Endothelial cell of umbilical vein (primary cell): ENCODE data around the gene TBC1D10A. TPM values are rescaled to one million over a fixed set of nuclear protein-coding genes. Genes with fewer than 3 reads are reported as not detected.
A peak's percentile ranks its signal among the peaks of the same experiment; 100 is the strongest.

Source experiments
- BruUV-seq: library from RNA; stranded (reverse); fragments of 400-500 nt; replicated peaks from 2 replicates; lab custom pipeline; 2021; lab: Mats Ljungman, UMichigan
- CTCF ChIA-PET: fragments of 300-600, 350-600 bp; sonication (Branson Sonifier 250); formaldehyde crosslinking; loops from one replicate; lab custom pipeline; 2021; ENCODE audit warnings: antibody characterized with exemption, inconsistent platforms; lab: Charles Lee
- POLR2A ChIA-PET: fragments of 300-600, 350-600 bp; sonication (Branson Sonifier 250); formaldehyde crosslinking; loops from one replicate; lab custom pipeline; 2021; ENCODE audit warnings: antibody characterized with exemption, inconsistent platforms; lab: Charles Lee
- DNase-seq: peaks from one replicate; pipeline ENCODE4 v3.0.0-alpha.2; 2011; ENCODE audit warnings: low read depth, low spot score
- FAIRE-seq: peaks from 2 replicates; lab custom pipeline; 2011; peaks lifted over from hg19 to GRCh38; lab: Jason Lieb, UNC
- H2AFZ ChIP-seq: 2 replicates; pipeline ENCODE4 v1.6.0; 2012; ENCODE audit warnings: low read depth, low read length, control low read depth, inconsistent platforms
- H3K27ac ChIP-seq: 2 replicates; pipeline ENCODE4 v1.5.1; 2011; ENCODE audit warnings: low read depth, mild to moderate bottlenecking, control low read depth, low read length, moderate library complexity; ENCODE audit not compliant: insufficient read depth
- H3K27me3 ChIP-seq, 2 experiments: 2 replicates each; pipeline versions ENCODE4 v1.6.0 to v1.6.1; 2011; ENCODE audit warnings: low read length in 2 of 2, mixed read lengths in 1 of 2; ENCODE audit not compliant: control insufficient read depth in 2 of 2, insufficient read depth in 2 of 2
- H3K36me3 ChIP-seq, 2 experiments: 2 replicates in 1 of 2; 3 replicates in 1 of 2; pipeline ENCODE4 v1.5.1; 2011; ENCODE audit warnings: low read length in 2 of 2, mild to moderate bottlenecking in 1 of 2, moderate library complexity in 1 of 2; ENCODE audit not compliant: control insufficient read depth in 2 of 2, insufficient read depth in 2 of 2; ENCODE audit errors: extremely low read depth in 1 of 2
- H3K4me1 ChIP-seq: 3 replicates; pipeline ENCODE4 v1.5.1; 2011; ENCODE audit warnings: mild to moderate bottlenecking, low read length; ENCODE audit not compliant: control insufficient read depth, insufficient read depth; ENCODE audit errors: extremely low read depth
- H3K4me2 ChIP-seq: 2 replicates; pipeline ENCODE4 v1.6.1; 2011; ENCODE audit warnings: low read length, control low read depth, mixed read lengths; ENCODE audit not compliant: insufficient read depth
- H3K4me3 ChIP-seq, 3 experiments: fragments of 200-600 bp in 1 of 3; sonication (generic), shearing (Covaris generic) in 1 of 3; replicated peaks in 1 of 3; 2 replicates each; pipeline ENCODE4 v1.5.1; 2011 to 2016; ENCODE audit warnings: control low read depth in 3 of 3, low read length in 3 of 3, mild to moderate bottlenecking in 2 of 3, inconsistent platforms in 1 of 3, low read depth in 1 of 3, moderate library complexity in 1 of 3; ENCODE audit not compliant: insufficient read depth in 1 of 3
- H3K79me2 ChIP-seq: 2 replicates; pipeline ENCODE4 v1.6.0; 2012; ENCODE audit warnings: low read length, inconsistent platforms; ENCODE audit not compliant: control insufficient read depth, insufficient read depth
- H3K9ac ChIP-seq: replicated peaks from 2 replicates; pipeline ENCODE3; 2011; ENCODE audit warnings: low read length, control low read depth; ENCODE audit not compliant: insufficient read depth; ENCODE audit errors: extremely low read depth
- H3K9me1 ChIP-seq: replicated peaks from 3 replicates; pipeline ENCODE4 v1.6.0; 2011; ENCODE audit warnings: mild to moderate bottlenecking, low read length; ENCODE audit not compliant: control insufficient read depth, insufficient read depth; ENCODE audit errors: extremely low read depth
- H3K9me3 ChIP-seq: replicated peaks from 2 replicates; pipeline ENCODE4 v1.5.1; 2012; ENCODE audit warnings: low read length, inconsistent platforms; ENCODE audit not compliant: control insufficient read depth, insufficient read depth
- H4K20me1 ChIP-seq: replicated peaks from 2 replicates; pipeline ENCODE3; 2011; ENCODE audit warnings: mild to moderate bottlenecking, low read length; ENCODE audit not compliant: control insufficient read depth, insufficient read depth; ENCODE audit errors: extremely low read depth
- CTCF ChIP-seq, 2 donors: IDR thresholded peaks; 1 replicate in 1 of 2; 2 replicates in 1 of 2; pipeline ENCODE4 v1.5.1; 2011; ENCODE audit warnings: low read length in 2 of 2, mild to moderate bottlenecking in 2 of 2, moderate library complexity in 2 of 2, control low read depth in 1 of 2, inconsistent platforms in 1 of 2, low read depth in 1 of 2; ENCODE audit not compliant: insufficient read depth in 1 of 2; ENCODE audit errors: extremely low read depth in 1 of 2
- EZH2 ChIP-seq: IDR thresholded peaks from 2 replicates; pipeline ENCODE4 v1.6.1; 2012; ENCODE audit warnings: borderline replicate concordance, low read depth, mild to moderate bottlenecking, moderate library complexity, low read length, inconsistent platforms; ENCODE audit not compliant: severe bottlenecking
- FOS ChIP-seq: IDR thresholded peaks from 2 replicates; pipeline ENCODE4 v1.6.1; 2011; ENCODE audit warnings: mild to moderate bottlenecking, low read length, moderate library complexity, borderline replicate concordance; ENCODE audit not compliant: insufficient read depth
- GATA2 ChIP-seq: IDR thresholded peaks from 2 replicates; pipeline ENCODE4 v1.7.0; 2011; ENCODE audit warnings: low read depth, mild to moderate bottlenecking, moderate library complexity, mixed read lengths, low read length; ENCODE audit not compliant: insufficient read length, insufficient read depth
- JUN ChIP-seq: IDR thresholded peaks from 2 replicates; pipeline ENCODE4 v1.6.1; 2011; ENCODE audit warnings: borderline replicate concordance, low read depth; ENCODE audit not compliant: insufficient read length, insufficient read depth
- MAX ChIP-seq: IDR thresholded peaks from 2 replicates; pipeline ENCODE4 v1.6.1; 2011; ENCODE audit not compliant: insufficient read depth, insufficient read length
- MYC ChIP-seq: IDR thresholded peaks from one replicate; pipeline ENCODE4 v1.6.1; 2011; ENCODE audit warnings: mild to moderate bottlenecking, low read depth, low read length
- POLR2A ChIP-seq: IDR thresholded peaks from 2 replicates; pipeline ENCODE4 v1.6.1; 2012; ENCODE audit warnings: low read depth, mild to moderate bottlenecking, control low read depth, low read length
- POLR2AphosphoS5 ChIP-seq: IDR thresholded peaks from 2 replicates; pipeline ENCODE4 v1.6.1; 2012; ENCODE audit warnings: low read depth, mild to moderate bottlenecking, control low read depth, low read length, moderate library complexity; ENCODE audit not compliant: insufficient read depth
- dilution Hi-C: fragments of 300-500 bp; cut with MboI; formaldehyde crosslinking; loops from one replicate; pipeline ENCODE4 v1.15.0; 2019; ENCODE audit warnings: low sequenced_read_pairs; ENCODE audit not compliant: extremely low pct_ligation_motif_present
- intact Hi-C: fragments of 100-400 bp; cut with micrococcal nuclease; formaldehyde crosslinking; loops from one replicate; pipeline ENCODE4 v1.10.0; 2022
- polyA plus RNA-seq, 4 experiments: library from polyadenylated mRNA; depleted of rRNA in 3 of 4; stranded (reverse) in 3 of 4; unstranded in 1 of 4; fragments of >200 nt; gene quantifications; 2 replicates each; pipeline versions ENCODE4 v1.2.1 to v1.2.3, GENCODE V29; 2011 to 2012; ENCODE audit warnings: missing spikeins in 1 of 4
- total RNA-seq: library from RNA; stranded (reverse); gene quantifications from 2 replicates; pipeline ENCODE4 v1.2.3, GENCODE V29; 2021

Gene TBC1D10A
- total and polyA plus RNA-seq, 2 donors (not counting 3 experiments of a cell fraction or from before 2014, with no cell fraction given) = 10.0 to 11.9 TPM

- Histone ChIP-seq H2AFZ (no peak overlapping the region), H3K4me1 (peaks cover 11% of the 10 kb centered on the region), H3K4me3 (peak overlapping the region in 1 of 3 experiments; percentile 12), H3K27ac (no peak overlapping the region), H4K20me1 (no peaks in the 10 kb centered on the region), H3K36me3 (no peaks in the 10 kb centered on the region), H3K9ac (no peak overlapping the region), H3K9me3 (no peaks in the 10 kb centered on the region), H3K27me3 (peaks cover 22 to 25% of the 10 kb centered on the region in 2 experiments), H3K4me2 (peak overlapping the region; percentile 81), H3K79me2 (no peaks in the 10 kb centered on the region), H3K9me1 (no peaks in the 10 kb centered on the region)
- intact Hi-C loops (no loop called here), dilution Hi-C loops (no loop called here)
- CTCF ChIA-PET = interaction anchor here (0.5 to 1.5 kb wide), 3 partner anchors 10 to 95 kb away, joined by 3 read pairs; no protein-coding TSS in a partner anchor
- no TSS peak for BruUV-seq
- DNase-seq (no peak), FAIRE-seq (no peak)
- TF ChIP-seq CTCF (IDR thresholded peaks at IDR 0.05; ENCODE audit: extremely low read depth in 1 of 2, insufficient read depth in 1 of 2, low read depth in 1 of 2, low read length in 2 of 2) (no peak), MAX (no peak), POLR2AphosphoS5 (no peak), POLR2A (no peak), EZH2 (no peak), JUN (no peak), MYC (no peak), GATA2 (no peak), FOS (no peak)
- POLR2A ChIA-PET = no interaction called here
These were observed 81.4 kb downstream of the TBC1D10A start for GRCh38 chr22:30245181-30245984.
